ENCODE measurements around the gene MEAK7.

- TF ChIP-seq CTCF (conservative IDR thresholded peaks at IDR 0.05 in 1 of 2, IDR thresholded peaks at IDR 0.05 in 1 of 2; ENCODE audit: low read depth in 1 of 2, low read length in 2 of 2), result no peak
- no peak for TF ChIP-seq EZH2 (IDR thresholded peaks at IDR 0.05; ENCODE audit: low read length, missing control alignments)
These were observed 23.2 kb upstream of the MEAK7 start for GRCh38 chr16:84527532-84528269.

Data from fibroblast of lung (primary cell).